Smooth muscle cell (in vitro differentiated cells): ENCODE data around the gene GADD45A. TPM values are rescaled to one million over a fixed set of nuclear protein-coding genes. Genes with fewer than 3 reads are reported as not detected.
A peak's percentile ranks its signal among the peaks of the same experiment; 100 is the strongest.

Experiments used
- DNase-seq: peaks from one replicate; lab custom pipeline; 2025; ENCODE audit not compliant: unreplicated experiment; lab: John Stamatoyannopoulos, UW
- H2AFZ ChIP-seq: fragments of 200-600 bp; sonication (generic); 2 replicates; pipeline ENCODE4 v1.6.0; 2016; ENCODE audit warnings: antibody characterized with exemption, low read depth, mild to moderate bottlenecking
- H3F3A ChIP-seq: fragments of 200-600 bp; sonication (generic); 2 replicates; pipeline ENCODE4 v1.6.0; 2017; ENCODE audit warnings: antibody characterized with exemption, low read depth
- H3K27ac ChIP-seq: fragments of 200-600 bp; sonication (generic); 2 replicates; pipeline ENCODE4 v1.5.1; 2016; ENCODE audit warnings: low read depth, mild to moderate bottlenecking
- H3K27me3 ChIP-seq: fragments of 200-600 bp; sonication (generic); 2 replicates; pipeline ENCODE4 v1.6.1; 2016; ENCODE audit warnings: low read depth, mild to moderate bottlenecking
- H3K36me3 ChIP-seq: fragments of 200-600 bp; sonication (generic); 2 replicates; pipeline ENCODE4 v1.5.1; 2016; ENCODE audit warnings: low read depth
- H3K4me1 ChIP-seq: fragments of 200-600 bp; sonication (generic); 2 replicates; pipeline ENCODE4 v1.5.1; 2016; ENCODE audit warnings: low read depth
- H3K4me2 ChIP-seq: fragments of 200-600 bp; sonication (generic); 2 replicates; pipeline ENCODE4 v1.6.0; 2016; ENCODE audit warnings: mild to moderate bottlenecking
- H3K4me3 ChIP-seq: fragments of 200-600 bp; sonication (generic); 2 replicates; pipeline ENCODE4 v1.5.1; 2016; ENCODE audit warnings: mild to moderate bottlenecking
- H3K79me2 ChIP-seq: fragments of 200-600 bp; sonication (generic); 2 replicates; pipeline ENCODE4 v1.6.0; 2016; ENCODE audit warnings: low read depth, mild to moderate bottlenecking
- H3K9ac ChIP-seq: fragments of 200-600 bp; sonication (generic); 2 replicates; pipeline ENCODE4 v1.6.0; 2016; ENCODE audit warnings: low read depth
- H3K9me3 ChIP-seq: fragments of 200-600 bp; sonication (generic); replicated peaks from 2 replicates; pipeline ENCODE4 v1.5.1; 2016; ENCODE audit warnings: low read depth
- H4K20me1 ChIP-seq: fragments of 200-600 bp; sonication (generic); 2 replicates; pipeline ENCODE4 v1.6.0; 2016; ENCODE audit warnings: low read depth
- CTCF ChIP-seq: fragments of 200-600 bp; sonication (generic); IDR thresholded peaks from 2 replicates; pipeline ENCODE4 v1.5.1; 2017; ENCODE audit warnings: borderline replicate concordance, mild to moderate bottlenecking, antibody characterized with exemption; ENCODE audit not compliant: insufficient read depth, poor library complexity, severe bottlenecking
- WGBS: methylation state at CpG from one replicate; pipeline ENCODE4 v1.1.7; 2016; ENCODE audit warnings: low lambda C conversion rate; 5-methylcytosine and 5-hydroxymethylcytosine counted together
- polyA plus RNA-seq: library from polyadenylated mRNA; unstranded; fragments of >200 nt; fragmentation: Nextera tagmentation; extraction: Ambion mirVana; gene quantifications from 2 replicates; pipeline ENCODE4 v1.2.1, GENCODE V29; 2016
- total RNA-seq: library from RNA; depleted of rRNA; stranded (reverse); fragments of >200 nt; gene quantifications from 2 replicates; pipeline ENCODE4 v1.2.3, GENCODE V29; 2014

Gene GADD45A
- total and polyA plus RNA-seq, 2 experiments from 2014 or later: 130 to 205 TPM

- Histone ChIP-seq H3K4me3 (no peak overlapping the region), H3K79me2 (peaks cover 7% of the 10 kb centered on the region), H3K27me3 (no peaks in the 10 kb centered on the region), H3K4me1 (peaks cover 17% of the 10 kb centered on the region), H4K20me1 (peaks cover 34% of the 10 kb centered on the region), H3K27ac (peak overlapping the region; percentile 10), H3F3A (peaks cover 10% of the 10 kb centered on the region), H3K4me2 (no peak overlapping the region), H3K9me3 (no peaks in the 10 kb centered on the region), H3K9ac (no peak overlapping the region), H3K36me3 (no peaks in the 10 kb centered on the region), H2AFZ (no peak overlapping the region)
- no peak for DNase-seq
- TF ChIP-seq CTCF: no peak
Observed at GRCh38 chr1:67690018-67690363, 5.0 kb downstream of the GADD45A start.

GRCh38 chr1:67690411-67690810 lies 5.4 kb downstream of the GADD45A start:
- peaks cover 17% of the 10 kb centered on the region for H3K4me1 ChIP-seq
- H3K4me3 ChIP-seq: no peak overlapping the region

GRCh38 chr1:67691712-67692111 lies 6.7 kb downstream of the GADD45A start:
- Histone ChIP-seq H3K27me3 (no peaks in the 10 kb centered on the region), H3K79me2 (peaks cover 7% of the 10 kb centered on the region), H4K20me1 (peaks cover 24% of the 10 kb centered on the region), H3K9me3 (no peaks in the 10 kb centered on the region), H3K4me1 (peaks cover 17% of the 10 kb centered on the region), H3K4me2 (no peak overlapping the region), H3K9ac (no peak overlapping the region), H3F3A (peaks cover 5% of the 10 kb centered on the region), H2AFZ (no peak overlapping the region), H3K4me3 (no peak overlapping the region), H3K27ac (no peak overlapping the region), H3K36me3 (no peaks in the 10 kb centered on the region)
- TF ChIP-seq CTCF: no peak
- DNase-seq: no peak

More at GRCh38 chr1:67690411-67690810, 5.4 kb downstream of the GADD45A start:
- Histone ChIP-seq H4K20me1 (peaks cover 32% of the 10 kb centered on the region), H3F3A (peaks cover 8% of the 10 kb centered on the region), H3K9ac (no peak overlapping the region), H3K27ac (peak overlapping the region; percentile 10), H3K4me2 (no peak overlapping the region), H3K36me3 (no peaks in the 10 kb centered on the region), H3K9me3 (no peaks in the 10 kb centered on the region), H3K79me2 (peaks cover 7% of the 10 kb centered on the region), H3K27me3 (no peaks in the 10 kb centered on the region), H2AFZ (no peak overlapping the region)
- DNase-seq: no peak
- 95% methylated on average over 2 of the region's 2 CpGs for WGBS
- TF ChIP-seq CTCF: no peak

GRCh38 chr1:67695963-67696362 lies 11.0 kb downstream of the GADD45A start:
- 84% methylated on average over 2 of the region's 2 CpGs for WGBS
- no peaks in the 10 kb centered on the region for H4K20me1 ChIP-seq
- no peak for TF ChIP-seq CTCF
- no peak for DNase-seq
- H3K79me2 ChIP-seq: no peaks in the 10 kb centered on the region
- no peaks in the 10 kb centered on the region for H3F3A ChIP-seq
- H3K4me2 ChIP-seq: no peak overlapping the region
- H3K36me3 ChIP-seq: no peaks in the 10 kb centered on the region
- H3K27me3 ChIP-seq: no peaks in the 10 kb centered on the region
- H3K9ac ChIP-seq: no peak overlapping the region
- peaks cover 2% of the 10 kb centered on the region for H3K4me1 ChIP-seq
- no peaks in the 10 kb centered on the region for H3K9me3 ChIP-seq
- no peak overlapping the region for H3K4me3 ChIP-seq
- H3K27ac ChIP-seq: no peak overlapping the region
- H2AFZ ChIP-seq: no peak overlapping the region
